ENCODE results near the gene BHLHA15.

The BHLHA15 gene

GRCh38 chr7:98211676-98212531 is 665 bp downstream of the BHLHA15 start:
- DNase-seq (ENCODE audit: extremely low spot score): no peak
- TF ChIP-seq SUZ12 (IDR thresholded peaks at IDR 0.05) (no peak), BHLHE40 (IDR thresholded peaks at IDR 0.05; ENCODE audit: borderline replicate concordance) (no peak), L3MBTL2 (conservative IDR thresholded peaks at IDR 0.05) (no peak)
- ChIA-PET CTCF (interaction anchor here (0.6 kb wide), 1 partner anchor 48 kb away, joined by 3 read pairs; no protein-coding TSS in a partner anchor), POLR2A (no interaction called here)

DNA sequence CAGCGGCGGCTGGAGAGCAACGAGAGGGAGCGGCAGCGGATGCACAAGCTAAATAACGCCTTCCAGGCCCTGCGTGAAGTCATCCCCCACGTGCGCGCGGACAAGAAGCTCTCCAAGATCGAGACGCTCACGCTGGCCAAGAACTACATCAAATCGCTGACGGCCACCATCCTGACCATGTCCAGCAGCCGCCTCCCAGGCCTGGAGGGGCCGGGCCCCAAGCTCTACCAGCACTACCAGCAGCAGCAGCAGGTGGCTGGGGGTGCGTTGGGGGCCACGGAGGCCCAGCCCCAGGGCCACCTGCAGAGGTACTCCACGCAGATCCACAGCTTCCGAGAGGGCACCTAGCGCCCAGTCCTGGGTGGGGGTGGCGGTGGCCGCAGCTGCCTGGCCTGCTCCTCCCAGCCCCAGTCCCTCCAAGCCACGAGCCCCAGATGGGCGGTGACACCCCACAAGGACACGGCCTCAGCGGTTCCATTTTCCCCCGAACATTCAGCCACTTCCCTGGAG is 1.3 kb downstream of the BHLHA15 start:
- TF ChIP-seq SUZ12 (IDR thresholded peaks at IDR 0.05): no peak
- ChIA-PET CTCF (no interaction called here), POLR2A (no interaction called here)
- no peak for DNase-seq (ENCODE audit: extremely low spot score)

GRCh38 chr7:98213296-98213887 is 2.2 kb downstream of the BHLHA15 start:
- CTCF ChIA-PET: no interaction called here
- TF ChIP-seq ARNT (IDR thresholded peaks at IDR 0.05): no peak
- no peak for TF ChIP-seq FOXK2 (IDR thresholded peaks at IDR 0.05)
- TF ChIP-seq, protein P1, sequence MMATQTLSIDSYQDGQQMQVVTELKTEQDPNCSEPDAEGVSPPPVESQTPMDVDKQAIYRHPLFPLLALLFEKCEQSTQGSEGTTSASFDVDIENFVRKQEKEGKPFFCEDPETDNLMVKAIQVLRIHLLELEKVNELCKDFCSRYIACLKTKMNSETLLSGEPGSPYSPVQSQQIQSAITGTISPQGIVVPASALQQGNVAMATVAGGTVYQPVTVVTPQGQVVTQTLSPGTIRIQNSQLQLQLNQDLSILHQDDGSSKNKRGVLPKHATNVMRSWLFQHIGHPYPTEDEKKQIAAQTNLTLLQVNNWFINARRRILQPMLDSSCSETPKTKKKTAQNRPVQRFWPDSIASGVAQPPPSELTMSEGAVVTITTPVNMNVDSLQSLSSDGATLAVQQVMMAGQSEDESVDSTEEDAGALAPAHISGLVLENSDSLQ (IDR thresholded peaks at IDR 0.05): no peak
- no peak for TF ChIP-seq ELF4 (IDR thresholded peaks at IDR 0.05)
- no peak for TF ChIP-seq TARDBP (IDR thresholded peaks at IDR 0.05)
- TF ChIP-seq NFRKB (IDR thresholded peaks at IDR 0.05): no peak
- no peak for TF ChIP-seq SUZ12 (IDR thresholded peaks at IDR 0.05)
- TF ChIP-seq CTBP1 (IDR thresholded peaks at IDR 0.05; ENCODE audit: borderline replicate concordance): no peak
- TF ChIP-seq L3MBTL2 (conservative IDR thresholded peaks at IDR 0.05): no peak
- no peak for TF ChIP-seq HDGF (IDR thresholded peaks at IDR 0.05; ENCODE audit: borderline replicate concordance)
- TF ChIP-seq LEF1 (IDR thresholded peaks at IDR 0.05; ENCODE audit: borderline replicate concordance): no peak
- TF ChIP-seq BHLHE40 (IDR thresholded peaks at IDR 0.05; ENCODE audit: borderline replicate concordance): no peak
- TF ChIP-seq SP1 (IDR thresholded peaks at IDR 0.05): no peak
- DNase-seq (ENCODE audit: extremely low spot score): no peak
- POLR2A ChIA-PET: no interaction called here

DNA sequence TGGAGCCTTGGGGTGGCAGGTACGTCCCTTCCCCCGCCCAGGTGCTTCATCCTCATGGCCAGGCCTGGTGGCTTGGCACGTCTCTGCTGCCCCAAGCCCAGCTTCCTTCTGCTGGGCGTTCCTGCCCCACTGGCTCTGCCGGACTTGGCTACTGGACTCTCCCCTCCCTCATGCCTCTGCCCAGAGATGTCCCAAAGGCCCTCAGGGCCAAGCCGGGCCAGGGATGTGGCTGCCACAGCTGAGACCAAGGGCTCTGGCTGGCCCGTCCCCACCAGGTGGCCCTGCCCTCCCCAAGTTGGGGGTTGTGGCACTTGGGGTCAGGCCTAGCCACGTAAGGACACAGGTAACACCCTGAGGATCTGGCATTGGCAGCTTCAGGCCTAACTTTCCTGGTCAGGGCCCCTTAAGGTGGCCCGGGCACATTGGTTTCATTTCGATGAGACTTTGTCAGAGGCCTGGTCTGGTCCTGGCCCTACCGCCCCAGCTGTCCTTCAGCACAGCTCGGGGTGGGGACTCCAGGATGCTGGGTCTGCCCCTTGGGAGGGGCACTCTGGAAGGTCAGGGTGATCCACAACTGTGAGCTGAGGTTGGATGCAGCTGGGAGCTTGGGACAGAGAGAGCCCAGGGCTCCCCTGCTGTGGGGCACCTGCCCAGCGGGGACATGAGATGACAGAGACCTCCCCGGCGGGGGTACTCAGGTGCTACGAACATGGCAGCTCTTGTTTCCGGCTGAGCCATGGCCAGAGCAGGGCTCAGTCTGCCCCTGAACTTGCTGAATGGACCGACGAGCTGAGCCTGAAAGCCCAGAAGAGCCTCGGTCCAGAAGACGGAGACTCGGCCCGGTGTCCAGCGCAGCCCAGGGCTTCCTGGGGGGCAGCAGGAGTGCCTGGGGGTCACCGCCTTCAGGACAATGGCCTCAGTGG is 2.9 kb downstream of the BHLHA15 start:
- ChIA-PET CTCF (interaction anchor here (1.1 kb wide), 1 partner anchor 192 kb away, joined by 3 read pairs; no protein-coding TSS in a partner anchor), POLR2A (no interaction called here)
- no peak for TF ChIP-seq FOXM1 (IDR thresholded peaks at IDR 0.05; ENCODE audit: borderline replicate concordance)
- no peak for TF ChIP-seq FOXA1 (IDR thresholded peaks at IDR 0.05)
- no peak for TF ChIP-seq ARNT (IDR thresholded peaks at IDR 0.05)
- TF ChIP-seq ZNF384 (IDR thresholded peaks at IDR 0.05): no peak
- TF ChIP-seq TARDBP (IDR thresholded peaks at IDR 0.05): no peak
- no peak for TF ChIP-seq SP1 (IDR thresholded peaks at IDR 0.05)
- no peak for TF ChIP-seq HDGF (IDR thresholded peaks at IDR 0.05; ENCODE audit: borderline replicate concordance)
- TF ChIP-seq, protein P1 (IDR thresholded peaks at IDR 0.05): no peak
- TF ChIP-seq NFRKB (IDR thresholded peaks at IDR 0.05): no peak
- no peak for TF ChIP-seq LEF1 (IDR thresholded peaks at IDR 0.05; ENCODE audit: borderline replicate concordance)
- no peak for TF ChIP-seq L3MBTL2 (conservative IDR thresholded peaks at IDR 0.05)
- no peak for TF ChIP-seq SUZ12 (IDR thresholded peaks at IDR 0.05)
- TF ChIP-seq CTBP1 (IDR thresholded peaks at IDR 0.05; ENCODE audit: borderline replicate concordance): no peak
- TF ChIP-seq ELF4 (IDR thresholded peaks at IDR 0.05): no peak
- no peak for TF ChIP-seq BHLHE40 (IDR thresholded peaks at IDR 0.05; ENCODE audit: borderline replicate concordance)
- TF ChIP-seq FOXK2 (IDR thresholded peaks at IDR 0.05): no peak
- no peak for DNase-seq (ENCODE audit: extremely low spot score)

DNA sequence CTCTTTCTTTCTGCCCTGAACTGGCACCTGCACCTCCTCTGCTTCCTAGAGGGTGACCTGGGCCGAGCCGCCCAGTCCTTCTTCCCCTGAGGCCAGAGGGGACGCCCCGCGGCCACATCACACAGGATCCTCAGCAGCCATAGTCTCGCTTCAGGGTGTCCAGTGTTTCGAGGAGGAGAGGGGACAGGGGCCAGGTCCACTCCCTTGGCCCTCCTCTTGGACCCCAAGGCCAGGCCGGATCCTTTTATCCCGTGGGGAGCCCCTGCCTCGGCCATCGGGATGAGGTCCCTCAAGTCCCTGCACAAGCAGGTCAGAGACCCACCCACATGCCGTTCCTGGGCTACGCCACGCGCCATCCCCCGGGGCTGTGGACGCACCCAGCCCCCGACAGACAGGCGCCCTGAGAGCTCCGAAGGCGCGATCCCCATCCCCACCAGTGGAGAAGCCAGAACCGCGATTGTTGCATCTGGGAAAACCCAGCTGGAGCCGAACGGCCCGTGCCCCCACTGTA is 3.6 kb downstream of the BHLHA15 start:
- TF ChIP-seq SUZ12 (IDR thresholded peaks at IDR 0.05) (no peak), ZNF384 (IDR thresholded peaks at IDR 0.05) (no peak)
- DNase-seq (ENCODE audit: extremely low spot score): no peak
- ChIA-PET POLR2A (no interaction called here), CTCF (interaction anchor here (1.1 kb wide), 1 partner anchor 193 kb away, joined by 3 read pairs; no protein-coding TSS in a partner anchor)

DNA sequence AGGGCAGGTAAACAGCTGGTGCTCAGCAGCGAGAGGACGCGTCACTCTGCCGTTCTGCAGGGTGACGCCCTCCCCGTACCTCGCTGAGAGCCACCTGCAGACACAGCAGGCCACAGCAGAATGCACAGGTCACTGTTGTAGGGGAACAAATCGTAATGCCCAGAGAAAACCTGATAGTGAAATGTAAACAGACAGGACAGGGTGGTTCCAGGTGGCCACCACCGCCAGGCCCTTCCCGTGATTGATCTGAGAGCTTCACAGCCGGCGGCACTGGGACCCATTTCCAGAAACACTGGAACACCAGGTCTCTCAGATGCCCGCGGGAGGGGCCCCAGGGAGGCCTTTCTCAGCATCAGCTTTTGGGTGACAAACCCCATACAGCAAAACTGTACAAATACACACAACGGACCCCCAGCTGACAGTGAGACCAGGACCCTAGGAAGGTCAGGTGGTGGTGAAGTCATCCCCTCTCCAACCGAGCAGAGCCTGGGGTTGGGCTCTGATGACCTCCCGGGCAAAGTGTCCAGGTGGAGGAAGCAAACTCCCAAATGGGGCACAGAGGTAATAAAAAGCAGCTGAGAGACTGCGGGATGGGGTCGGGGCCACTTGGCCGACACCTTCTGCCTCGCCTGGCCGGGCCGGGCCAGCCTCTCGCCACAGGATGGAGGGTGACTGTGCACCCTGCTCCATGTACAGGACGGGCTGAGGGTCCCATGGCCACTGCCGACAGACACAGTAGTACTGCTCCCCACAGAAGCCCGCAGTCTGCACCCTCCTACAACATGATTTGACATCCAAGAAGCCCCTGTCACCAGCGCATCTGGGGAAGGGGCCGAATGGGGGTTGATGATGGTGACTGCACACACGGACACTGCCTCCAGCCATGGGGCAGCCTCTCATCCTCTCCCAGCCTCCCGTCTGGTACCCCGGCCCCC is 4.6 kb downstream of the BHLHA15 start:
- TF ChIP-seq CTBP1 (IDR thresholded peaks at IDR 0.05; ENCODE audit: borderline replicate concordance): no peak
- no peak for TF ChIP-seq ARNT (IDR thresholded peaks at IDR 0.05)
- TF ChIP-seq FOXA1 (IDR thresholded peaks at IDR 0.05): no peak
- TF ChIP-seq L3MBTL2 (conservative IDR thresholded peaks at IDR 0.05): no peak
- TF ChIP-seq LEF1 (IDR thresholded peaks at IDR 0.05; ENCODE audit: borderline replicate concordance): no peak
- TF ChIP-seq SUZ12 (IDR thresholded peaks at IDR 0.05): no peak
- TF ChIP-seq BHLHE40 (IDR thresholded peaks at IDR 0.05; ENCODE audit: borderline replicate concordance): no peak
- TF ChIP-seq SP1 (IDR thresholded peaks at IDR 0.05): no peak
- no peak for TF ChIP-seq TARDBP (IDR thresholded peaks at IDR 0.05)
- TF ChIP-seq, protein P1 (IDR thresholded peaks at IDR 0.05): no peak
- no peak for TF ChIP-seq ELF4 (IDR thresholded peaks at IDR 0.05)
- no peak for TF ChIP-seq FOXK2 (IDR thresholded peaks at IDR 0.05)
- TF ChIP-seq NFRKB (IDR thresholded peaks at IDR 0.05): no peak
- TF ChIP-seq HDGF (IDR thresholded peaks at IDR 0.05; ENCODE audit: borderline replicate concordance): no peak
- no peak for TF ChIP-seq ZNF384 (IDR thresholded peaks at IDR 0.05)
- no peak for TF ChIP-seq FOXM1 (IDR thresholded peaks at IDR 0.05; ENCODE audit: borderline replicate concordance)
- POLR2A ChIA-PET: no interaction called here
- no peak for DNase-seq (ENCODE audit: extremely low spot score)
- CTCF ChIA-PET: no interaction called here
